SIG-M5 (cell line): ENCODE data around the gene AVPR2.

Source experiments
- DNase-seq: peaks from one replicate; lab custom pipeline; 2025; lab: John Stamatoyannopoulos, UW

The AVPR2 gene

GRCh38 chrX:153952373-153953026 lies 48.0 kb downstream of the AVPR2 start:
- DNase-seq, result no peak

- DNase-seq, result no peak
Measured at GRCh38 chrX:153953342-153953830, 48.9 kb downstream of the AVPR2 start.

- no peak for DNase-seq
Measured at GRCh38 chrX:153953892-153954557, 49.6 kb downstream of the AVPR2 start.

- no peak for DNase-seq
Measured at GRCh38 chrX:153954558-153955227, 50.2 kb downstream of the AVPR2 start.

- DNase-seq, result no peak
Measured at GRCh38 chrX:153955228-153955732, 50.8 kb downstream of the AVPR2 start.

GRCh38 chrX:153956044-153956907 lies 51.8 kb downstream of the AVPR2 start:
- DNase-seq, result no peak
